Suppressor macrophage treated with lipopolysaccharide for 4 hours (primary cell): ENCODE results near the gene PKD1.
"Not testable (repeated sequence)": the region's sequence is repeated elsewhere in the genome, so short reads cannot be mapped to it uniquely, and the experiment has no call there.

Source experiments
- DNase-seq: peaks from one replicate; pipeline ENCODE4 v3.0.0-alpha.2; 2020

PKD1 gene

DNA sequence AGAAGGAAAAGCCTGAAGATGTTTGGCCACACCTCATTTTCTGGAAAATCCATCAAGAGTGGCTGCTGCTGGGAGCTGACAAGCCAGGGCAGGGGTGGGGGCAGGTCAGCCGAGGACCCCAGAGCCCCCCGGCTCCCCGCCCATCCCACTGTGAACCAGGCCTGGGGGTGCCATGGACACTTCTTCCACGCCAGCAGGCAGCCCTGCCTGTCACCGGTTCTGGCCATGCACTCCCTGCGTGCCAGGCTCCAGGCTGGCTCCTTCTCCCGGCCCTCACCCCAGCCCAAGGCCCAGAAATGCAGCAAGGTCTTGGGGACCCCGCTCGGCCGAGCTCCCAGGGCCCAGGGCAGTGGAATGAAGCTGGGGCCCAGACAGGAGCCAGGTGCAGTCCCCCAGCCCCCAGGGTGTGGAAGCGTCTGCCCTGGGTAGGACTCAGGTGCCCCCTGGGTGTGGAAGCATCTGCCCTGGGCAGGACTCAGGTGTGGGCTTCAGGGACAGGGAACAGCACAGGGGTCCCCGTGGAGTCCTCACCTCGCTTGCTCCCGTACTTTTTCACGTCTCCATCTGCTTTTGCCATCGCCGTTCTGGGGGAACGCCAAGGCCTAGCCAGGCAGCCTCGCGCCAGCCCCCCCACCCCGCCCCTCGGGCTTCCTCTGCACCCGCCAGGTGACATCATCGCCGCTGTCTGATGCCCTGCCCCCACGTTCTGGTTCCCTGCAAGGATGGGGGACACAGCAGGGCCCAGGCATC is 12.6 kb downstream of the PKD1 start:
- DNase-seq, result not testable (repeated sequence)

DNA sequence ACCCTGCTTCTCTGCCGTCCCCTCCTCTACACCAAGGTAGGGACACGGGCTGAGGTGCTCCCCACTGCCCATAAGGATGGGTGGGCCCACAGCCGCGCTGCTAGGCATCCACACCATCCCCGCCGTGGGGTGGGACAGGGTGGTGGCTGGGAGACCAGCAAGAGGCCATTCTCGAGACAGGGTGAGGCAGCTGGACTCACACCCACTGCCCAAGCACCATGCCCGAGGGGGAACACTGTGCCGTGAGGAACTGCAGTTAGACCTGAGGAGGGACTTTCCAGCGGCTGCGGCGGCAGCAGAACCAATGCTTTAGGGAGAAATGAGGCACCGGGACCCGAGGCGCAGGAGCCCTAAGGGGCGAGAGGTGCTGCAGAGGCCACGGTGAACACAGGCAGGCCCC is 13.3 kb downstream of the PKD1 start:
- no peak for DNase-seq

DNA sequence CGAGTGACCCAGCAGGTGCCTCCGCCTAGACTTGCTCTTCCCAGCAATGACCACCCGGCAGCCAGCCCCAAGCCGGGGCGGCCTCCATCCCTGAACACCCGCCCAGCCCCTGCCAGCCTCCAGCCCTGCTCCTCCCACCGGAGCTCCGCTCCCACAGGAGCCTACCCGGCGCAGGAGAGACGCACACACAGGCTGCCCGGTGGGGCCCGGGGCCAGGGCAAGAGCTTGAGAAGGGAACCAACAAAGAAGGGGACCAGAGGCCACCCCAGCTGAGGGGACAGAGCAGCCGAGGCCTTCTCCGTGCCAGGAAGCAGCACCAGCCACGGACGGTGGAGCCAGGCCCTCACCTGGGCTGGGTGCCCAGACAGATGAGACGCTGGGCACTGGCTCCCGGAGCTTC is 13.8 kb downstream of the PKD1 start:
- no peak for DNase-seq

DNA sequence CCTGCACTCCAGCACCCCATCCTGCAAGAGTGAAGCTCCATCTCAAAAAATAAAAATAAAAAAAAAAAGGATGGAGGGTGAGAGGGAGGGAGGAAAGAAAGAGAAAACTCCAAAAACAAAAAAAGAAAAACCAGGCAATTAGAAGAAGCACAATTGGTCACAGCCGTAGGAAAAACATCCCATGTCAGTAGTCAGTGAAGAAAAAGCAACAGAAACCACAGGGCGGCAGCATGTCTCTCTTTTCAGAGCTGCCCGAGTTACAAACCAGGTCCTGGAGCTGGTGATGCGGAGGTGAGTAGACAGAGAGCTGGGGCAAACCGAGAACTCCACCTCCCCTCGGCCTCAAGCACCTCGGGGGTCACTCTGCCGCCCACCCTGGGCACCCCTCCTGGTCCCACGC is 14.4 kb downstream of the PKD1 start:
- not testable (repeated sequence) for DNase-seq

DNA sequence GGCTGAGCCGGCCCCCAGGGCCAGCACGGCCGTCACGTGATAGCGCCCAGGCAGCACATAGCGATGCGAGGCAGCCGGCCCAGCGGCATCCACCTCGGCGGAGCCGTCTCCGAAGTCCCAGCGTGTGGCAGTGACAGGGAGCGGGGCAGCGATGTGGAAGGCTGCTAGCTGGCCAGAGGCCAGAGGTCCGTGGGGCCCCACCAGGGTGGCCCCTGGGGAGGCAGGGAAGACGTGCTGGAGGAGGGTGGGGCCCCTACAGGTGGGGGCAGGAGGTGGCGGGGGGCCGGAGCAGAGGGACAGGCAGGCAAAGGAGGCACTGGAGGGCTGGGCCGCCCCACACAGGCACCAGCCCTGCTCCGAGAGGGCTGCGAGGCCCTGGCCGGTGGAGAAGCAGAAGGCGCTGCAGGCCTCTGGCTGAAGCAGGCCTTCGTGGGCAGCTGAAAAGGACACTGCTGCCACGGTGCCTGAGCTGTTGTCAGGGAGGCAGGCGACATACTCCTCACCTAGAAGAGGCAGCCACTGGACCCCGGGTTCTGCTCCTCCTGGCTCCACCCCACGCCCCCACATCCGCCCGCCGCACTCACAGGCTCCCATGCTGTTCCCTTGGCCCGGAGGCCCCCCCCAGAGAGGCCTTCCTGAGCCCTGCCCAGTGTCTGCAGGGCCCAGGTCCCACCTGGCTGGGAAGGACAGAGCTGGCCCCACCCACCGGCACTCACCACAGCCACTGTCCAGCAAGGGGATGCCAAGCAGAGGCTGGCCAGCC is 17.6 kb downstream of the PKD1 start:
- DNase-seq, result not testable (repeated sequence)

DNA sequence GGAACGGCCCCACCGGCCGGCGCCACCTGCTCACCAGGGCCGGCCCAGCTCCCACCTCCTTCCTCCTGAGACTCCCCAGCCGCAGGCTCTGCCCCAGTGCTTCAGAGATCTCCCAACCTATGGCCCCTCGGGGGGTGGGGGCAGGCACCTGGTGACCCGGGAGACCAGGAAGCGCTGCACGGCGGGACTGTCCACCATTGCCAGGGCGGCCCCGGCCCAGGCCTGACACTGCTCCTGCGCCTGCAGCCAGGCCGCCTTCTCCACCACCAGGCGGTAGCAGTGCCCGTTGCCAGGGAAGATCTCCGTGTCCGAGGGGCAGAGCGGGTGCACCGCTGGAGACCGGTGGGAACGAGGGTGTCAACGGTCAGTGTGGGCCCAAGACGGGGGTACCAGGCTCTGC is 18.4 kb downstream of the PKD1 start:
- DNase-seq, result not testable (repeated sequence)

DNA sequence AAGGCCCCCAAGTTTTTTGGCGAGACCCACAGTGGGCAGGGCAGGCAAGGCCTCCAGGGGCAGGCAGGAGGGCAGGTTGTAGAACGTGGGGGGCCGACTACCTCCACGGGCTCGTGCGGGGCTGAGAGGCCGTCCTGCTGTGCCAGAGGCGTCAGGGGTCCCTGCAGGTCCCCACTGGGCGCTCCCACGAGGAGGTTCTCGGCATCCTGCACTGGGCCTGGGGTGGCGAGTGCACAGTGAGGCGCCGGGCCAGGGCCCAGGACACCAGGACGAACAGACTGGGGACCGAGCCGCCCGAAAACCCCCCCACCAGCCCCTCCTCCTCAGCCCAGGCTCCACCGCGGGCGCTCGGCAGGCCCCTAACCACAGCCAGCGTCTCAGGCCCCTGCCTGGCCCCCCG is 19.3 kb downstream of the PKD1 start:
- not testable (repeated sequence) for DNase-seq

DNA sequence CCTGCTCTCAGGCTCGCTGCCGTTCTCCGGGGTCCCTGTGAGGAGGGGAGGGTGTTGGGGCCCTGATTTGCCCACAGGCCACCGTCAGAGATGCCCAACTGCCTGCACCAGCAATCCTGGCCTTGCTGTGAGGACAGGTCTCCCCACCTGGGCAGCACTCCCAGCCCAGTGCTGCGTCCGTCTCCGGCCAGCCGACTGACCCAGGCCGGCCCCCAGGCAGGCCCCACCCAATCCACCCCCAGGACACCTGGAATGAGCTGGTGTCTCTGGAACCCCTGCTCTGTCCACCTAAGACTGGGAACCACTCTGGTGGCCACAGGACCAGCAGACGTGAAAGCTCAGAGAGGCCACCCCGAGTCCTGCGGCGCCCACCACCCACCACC is 20.1 kb downstream of the PKD1 start:
- no peak for DNase-seq

DNA sequence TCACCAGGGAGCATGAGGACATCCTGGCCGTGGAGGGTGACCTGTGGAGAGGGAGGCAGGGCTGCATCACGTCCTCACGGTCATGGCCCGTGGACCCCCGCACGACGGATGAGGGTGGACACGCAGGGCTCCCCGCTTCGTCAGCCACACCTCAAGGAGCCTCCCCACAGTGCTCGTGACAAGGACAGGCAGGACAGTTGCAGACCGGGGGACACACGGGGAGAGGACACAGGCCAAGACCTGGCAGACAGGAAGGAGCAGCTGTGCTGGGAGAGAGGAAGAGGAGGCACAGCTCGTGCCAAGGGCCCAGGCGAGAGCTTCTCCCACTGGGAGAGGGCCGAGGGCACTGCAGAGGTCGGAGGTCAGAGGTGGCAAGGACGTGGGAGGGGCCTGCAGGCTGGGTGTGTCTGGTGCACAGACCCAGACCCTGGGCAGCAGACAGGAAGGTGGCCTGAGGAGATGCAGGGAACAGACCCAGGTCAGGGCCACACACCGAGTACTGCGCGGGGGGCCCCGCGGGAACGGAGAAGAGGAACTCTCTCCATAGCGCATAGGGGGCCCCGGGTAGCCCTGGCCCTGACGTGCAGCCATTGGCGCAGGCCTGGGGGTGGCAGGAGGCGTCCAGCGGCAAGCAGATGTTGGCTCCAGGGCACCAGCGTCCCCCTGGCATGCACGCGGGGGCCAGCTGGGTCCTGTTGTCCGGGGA is 20.7 kb downstream of the PKD1 start:
- DNase-seq, result not testable (repeated sequence)

DNA sequence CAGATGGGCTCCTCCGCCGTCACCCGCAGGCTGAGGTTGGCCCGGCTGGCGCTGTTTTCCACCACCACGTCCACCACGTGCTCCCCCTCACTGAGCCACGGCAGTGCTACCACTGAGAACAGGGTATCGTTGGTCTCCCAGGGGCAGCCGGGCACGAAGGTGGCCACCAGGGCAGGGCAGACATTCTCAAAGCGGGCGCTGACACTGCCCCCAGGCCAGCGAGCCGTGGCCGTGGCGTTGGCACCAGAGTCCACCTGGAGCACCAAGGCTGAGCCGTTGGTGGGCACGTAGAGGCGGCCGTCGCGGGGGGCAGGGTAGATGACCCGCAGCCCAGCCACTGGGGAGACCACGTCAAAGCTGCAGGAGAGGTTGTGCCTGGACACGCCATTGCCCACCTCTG is 21.5 kb downstream of the PKD1 start:
- not testable (repeated sequence) for DNase-seq

DNA sequence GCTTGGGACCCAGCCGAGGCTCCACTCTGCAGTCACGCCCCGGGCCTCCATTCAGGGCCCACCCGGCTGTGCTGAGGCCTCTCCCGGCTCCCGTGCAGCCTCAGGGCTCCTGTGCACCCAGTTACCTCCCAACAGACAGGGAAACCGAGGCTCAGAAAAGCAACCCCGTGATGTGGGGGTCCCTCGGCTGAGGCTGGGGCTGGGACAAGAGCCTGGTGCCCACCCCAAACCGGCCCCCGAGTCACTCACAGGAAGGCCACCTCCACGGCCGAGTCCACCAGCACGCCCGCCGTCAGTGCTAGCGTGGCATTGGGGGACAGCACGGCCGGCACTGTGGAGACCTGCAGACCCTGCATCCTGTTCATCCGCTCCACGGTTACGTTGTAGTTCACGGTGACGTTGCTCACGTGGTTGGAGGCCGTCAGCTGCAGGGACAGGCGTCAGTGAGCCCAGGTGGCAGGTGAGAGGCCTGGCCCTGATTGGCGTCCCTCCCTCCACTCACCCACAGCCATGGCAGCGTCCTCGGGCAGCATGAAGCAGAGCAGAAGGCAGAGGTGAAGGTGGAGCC is 23.1 kb downstream of the PKD1 start:
- not testable (repeated sequence) for DNase-seq

DNA sequence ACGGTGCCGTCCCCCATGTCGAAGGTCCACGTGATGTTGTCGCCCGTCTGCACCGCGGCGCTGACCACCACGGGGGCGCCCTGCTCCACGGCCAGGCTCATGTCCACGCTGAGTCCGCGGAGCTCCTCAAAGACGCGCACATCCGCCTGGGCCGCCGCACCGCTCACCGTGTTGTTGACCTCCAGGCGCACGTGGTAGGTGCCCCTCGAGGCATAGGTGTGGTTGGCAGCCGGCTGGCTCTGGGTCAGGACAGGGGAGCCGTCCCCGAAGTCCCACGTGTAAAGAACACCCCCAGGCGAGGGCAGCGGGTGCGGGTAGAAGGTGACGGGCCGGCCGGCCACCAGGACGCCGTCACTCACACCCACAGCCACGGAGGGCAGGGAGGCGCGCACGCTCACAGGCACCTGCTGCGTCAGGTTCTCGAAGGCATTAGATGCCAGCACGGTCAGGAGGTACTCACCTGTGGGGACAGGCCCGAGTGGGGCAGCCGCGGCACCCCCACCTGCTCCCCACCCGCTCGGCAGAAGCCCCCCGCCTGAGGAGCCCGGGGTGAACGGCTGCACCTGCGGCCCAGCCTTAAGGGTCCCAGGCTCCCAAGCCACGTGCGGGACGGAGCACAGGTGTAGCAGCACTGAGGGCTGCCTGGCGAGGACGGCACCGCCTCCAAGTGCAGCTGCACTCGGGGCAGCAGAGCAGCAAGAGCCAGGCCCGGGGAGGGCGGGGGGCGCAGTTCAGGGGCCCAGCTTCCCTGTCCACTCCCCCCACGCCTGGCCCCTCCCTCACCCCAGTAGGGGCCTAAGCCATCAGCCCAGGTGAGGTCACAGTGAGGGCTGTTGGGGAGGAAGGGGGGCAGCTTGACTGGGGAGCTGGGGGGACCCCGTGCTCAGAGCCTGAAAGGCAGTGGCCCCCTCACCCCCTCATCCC is 24.0 kb downstream of the PKD1 start:
- not testable (repeated sequence) for DNase-seq

DNA sequence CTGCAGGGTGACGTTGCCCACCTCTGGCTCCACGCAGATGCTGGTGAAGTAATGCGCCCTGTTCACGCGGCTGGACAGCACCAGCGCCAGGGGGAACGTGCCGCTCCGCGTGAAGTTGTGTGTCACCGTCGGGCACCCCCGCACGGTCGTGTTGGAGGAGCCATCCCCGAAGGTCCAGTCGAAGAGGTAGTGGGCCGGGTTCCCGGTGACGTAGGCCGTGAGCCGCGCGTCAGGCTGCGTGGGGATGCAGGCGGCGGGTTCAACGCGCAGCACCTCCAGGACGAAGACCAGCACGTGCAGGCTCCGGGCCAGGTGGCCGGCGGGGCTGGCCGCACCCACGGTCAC is 24.7 kb downstream of the PKD1 start:
- DNase-seq, result not testable (repeated sequence)

DNA sequence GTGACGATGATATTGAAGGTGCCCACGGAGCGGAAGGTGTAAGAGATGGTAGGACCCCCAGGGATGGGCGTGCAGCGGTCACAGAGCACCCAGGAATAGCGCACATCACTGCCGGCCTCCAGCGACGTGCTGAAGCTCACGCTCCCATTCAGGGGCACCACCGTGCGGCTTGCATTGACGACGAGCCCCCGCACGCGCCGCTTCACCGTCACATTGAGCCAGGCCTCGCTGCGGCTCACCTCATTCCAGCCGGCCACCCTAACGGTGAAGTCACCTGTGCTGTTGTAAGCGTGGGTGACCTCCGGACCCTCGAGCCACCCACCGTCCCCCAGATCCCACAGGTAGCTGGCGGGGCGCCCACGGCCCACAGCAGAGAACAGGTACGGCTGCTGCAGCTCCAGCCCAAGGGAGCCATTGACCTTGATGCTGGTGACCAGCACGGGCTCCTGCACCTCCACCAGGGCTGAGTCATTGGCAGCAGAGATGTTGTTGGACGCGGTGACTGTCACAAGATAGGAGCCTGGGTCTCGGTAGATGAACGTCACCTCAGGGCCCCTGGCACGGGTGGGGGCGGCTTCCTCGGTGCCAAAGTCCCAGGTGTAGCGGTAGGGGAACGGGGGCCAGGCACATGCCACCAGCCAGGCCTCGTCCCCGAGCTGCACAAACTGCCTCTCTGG is 25.2 kb downstream of the PKD1 start:
- not testable (repeated sequence) for DNase-seq

DNA sequence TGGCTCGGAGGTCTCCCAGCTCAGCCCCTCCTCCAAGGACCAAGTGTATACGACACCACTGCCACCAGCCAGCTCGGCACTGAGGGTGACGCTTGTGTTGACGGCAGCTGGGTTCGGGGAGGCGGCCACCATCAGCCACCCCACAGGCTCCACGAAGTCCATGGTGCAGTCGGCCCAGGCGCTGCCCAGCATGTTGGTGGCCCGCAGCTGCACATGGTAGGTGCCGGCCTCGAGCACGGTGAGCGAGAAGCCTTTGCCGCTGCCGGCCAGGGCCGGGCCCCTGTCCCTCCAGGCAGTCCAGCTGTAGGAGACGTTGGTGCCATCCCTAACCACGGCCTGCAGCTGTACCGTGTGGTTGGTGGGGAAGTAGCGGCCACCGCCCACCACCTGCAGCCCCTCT is 25.8 kb downstream of the PKD1 start:
- DNase-seq, result not testable (repeated sequence)

DNA sequence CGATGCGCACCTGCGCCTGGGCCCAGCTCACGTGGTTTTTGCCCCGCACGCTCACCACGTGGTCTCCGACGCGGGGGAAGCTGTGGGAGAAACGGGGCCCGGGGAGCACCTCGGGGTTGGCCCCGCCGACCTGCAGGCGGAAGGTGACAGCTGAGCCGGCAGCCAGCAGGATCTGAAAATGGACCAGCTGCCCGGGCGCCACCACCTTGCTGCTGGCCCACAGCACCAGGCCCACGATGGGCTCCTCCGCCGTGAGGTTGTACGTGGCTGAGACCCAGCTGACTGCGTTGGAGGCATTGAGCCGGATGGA is 26.5 kb downstream of the PKD1 start:
- not testable (repeated sequence) for DNase-seq

DNA sequence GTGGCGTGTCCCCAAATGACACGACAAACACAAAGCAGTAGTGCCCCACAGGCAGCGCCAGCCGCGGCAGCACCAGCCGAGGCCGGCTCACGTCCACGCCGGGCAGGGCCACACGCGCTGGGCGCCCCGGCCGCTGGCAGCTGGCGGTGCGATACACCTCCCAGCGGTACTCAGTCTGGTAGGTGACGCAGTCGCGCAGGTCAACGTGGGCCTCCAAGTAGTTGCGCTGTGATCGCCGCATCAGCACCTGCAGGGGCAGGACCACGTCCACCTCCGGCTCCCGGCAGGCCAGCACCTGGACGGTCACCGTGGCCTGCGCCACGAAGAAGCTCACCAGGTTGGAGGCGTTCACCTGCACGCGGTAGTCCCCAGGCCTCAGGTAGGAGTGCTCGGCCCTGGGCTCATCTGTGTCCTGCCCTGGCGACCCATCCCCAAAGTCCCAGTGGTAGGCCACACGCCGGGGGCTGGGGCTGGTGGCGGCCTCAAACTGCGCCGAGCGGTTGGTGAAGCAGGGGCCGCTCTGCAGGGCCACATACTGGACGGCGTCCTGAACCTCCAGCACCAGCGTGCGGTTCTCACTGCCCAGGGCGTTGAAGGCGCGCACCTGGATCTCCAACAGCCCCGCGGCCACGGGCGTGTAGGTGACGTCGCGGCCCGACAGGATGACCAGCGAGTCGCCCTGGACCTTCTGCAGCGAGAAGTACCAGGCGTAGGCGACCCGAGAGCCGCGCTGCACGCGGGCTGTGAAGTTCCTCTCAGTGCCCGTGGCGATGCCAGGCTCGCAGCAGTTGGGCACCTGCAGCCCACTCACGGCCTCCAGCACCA is 27.0 kb downstream of the PKD1 start:
- DNase-seq, result not testable (repeated sequence)

DNA sequence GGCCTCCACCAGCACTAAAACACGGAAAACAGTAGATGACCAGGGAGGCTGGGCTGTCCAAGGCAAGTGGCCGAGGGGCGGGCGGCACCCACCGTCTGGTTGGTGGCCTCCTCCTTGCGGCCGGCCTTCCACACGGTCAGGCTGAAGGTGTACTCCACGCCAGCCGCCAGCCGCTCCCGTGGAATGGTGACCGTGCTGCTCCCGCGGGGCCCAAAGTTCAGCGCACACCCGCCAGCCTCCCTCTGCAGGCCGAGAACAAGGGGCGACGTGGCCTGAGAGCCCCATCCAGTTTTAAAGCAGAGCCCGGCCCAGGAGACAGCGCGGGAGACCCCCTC is 27.9 kb downstream of the PKD1 start:
- DNase-seq, result not testable (repeated sequence)

DNA sequence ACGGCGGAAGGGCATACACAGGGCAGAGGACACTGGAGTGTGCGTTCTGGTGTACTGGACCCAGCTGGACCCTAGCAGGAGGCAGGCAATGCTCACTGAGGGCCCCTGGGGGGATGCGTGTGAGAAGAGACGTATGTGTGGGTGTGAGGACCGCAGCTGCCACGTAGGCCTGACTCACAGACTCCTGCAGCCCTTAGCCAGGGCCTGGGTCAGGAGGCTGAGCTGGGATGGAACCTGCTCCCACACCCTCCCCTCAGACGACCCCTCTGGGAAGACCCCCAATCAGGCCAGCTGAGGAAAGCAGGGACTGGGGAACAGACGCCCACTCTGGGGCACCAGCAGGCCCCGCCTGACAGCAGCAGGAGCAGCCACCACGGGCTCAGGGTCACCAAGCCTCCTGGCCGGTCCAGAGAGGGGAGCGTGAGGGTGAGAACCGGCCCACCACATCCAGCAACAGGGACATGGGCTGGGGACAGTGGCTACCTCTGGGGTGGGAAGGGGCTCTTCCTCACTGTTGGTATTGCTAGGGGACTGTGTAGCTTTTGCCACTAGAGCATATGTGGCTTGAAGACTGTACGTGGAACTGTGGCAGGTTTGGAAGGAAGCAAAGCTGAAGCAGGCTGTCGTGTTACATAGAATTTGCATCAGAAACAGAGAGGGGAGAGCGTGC is 28.4 kb downstream of the PKD1 start:
- not testable (repeated sequence) for DNase-seq

DNA sequence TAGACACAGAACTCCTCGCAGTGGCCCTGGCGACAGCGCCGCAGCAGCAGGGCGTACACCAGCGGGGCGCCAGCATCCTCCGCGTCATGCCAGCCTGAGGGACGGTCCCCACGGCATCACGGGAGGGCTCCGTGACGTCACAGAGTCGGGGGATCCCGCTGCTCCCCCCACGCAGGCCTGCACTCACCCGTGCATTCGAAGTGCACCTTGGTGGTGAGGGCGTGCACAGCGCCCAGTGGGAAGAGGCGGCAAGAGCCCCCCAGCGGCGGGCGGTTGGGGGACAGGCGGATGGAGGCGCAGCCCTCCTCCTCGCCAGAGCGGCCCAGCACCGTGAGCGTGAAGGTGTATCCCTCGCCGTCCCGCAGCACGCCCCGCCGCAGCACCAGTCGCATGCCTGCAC is 29.5 kb downstream of the PKD1 start:
- not testable (repeated sequence) for DNase-seq

DNA sequence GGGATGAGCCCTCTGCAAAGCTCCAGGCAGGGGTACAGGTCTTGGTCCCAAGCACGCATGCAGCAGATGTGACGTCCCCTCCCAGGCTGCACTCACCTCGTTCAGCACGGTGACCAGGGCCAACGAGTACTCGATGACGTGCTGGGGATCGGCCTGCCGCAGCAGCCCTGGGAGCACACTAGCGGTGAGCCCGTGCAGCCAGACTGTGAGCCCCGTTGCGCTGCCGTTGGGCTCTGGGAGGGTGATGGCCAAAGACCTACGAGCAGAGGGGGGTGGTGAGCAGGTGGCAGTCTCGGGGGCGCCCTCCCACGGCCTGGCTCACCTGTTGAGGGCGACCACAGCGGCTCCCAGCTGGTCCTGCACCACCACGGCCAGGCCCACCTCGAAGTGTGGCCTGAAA is 29.9 kb downstream of the PKD1 start:
- not testable (repeated sequence) for DNase-seq
